ENCODE data around the gene AGAP1.

DNA sequence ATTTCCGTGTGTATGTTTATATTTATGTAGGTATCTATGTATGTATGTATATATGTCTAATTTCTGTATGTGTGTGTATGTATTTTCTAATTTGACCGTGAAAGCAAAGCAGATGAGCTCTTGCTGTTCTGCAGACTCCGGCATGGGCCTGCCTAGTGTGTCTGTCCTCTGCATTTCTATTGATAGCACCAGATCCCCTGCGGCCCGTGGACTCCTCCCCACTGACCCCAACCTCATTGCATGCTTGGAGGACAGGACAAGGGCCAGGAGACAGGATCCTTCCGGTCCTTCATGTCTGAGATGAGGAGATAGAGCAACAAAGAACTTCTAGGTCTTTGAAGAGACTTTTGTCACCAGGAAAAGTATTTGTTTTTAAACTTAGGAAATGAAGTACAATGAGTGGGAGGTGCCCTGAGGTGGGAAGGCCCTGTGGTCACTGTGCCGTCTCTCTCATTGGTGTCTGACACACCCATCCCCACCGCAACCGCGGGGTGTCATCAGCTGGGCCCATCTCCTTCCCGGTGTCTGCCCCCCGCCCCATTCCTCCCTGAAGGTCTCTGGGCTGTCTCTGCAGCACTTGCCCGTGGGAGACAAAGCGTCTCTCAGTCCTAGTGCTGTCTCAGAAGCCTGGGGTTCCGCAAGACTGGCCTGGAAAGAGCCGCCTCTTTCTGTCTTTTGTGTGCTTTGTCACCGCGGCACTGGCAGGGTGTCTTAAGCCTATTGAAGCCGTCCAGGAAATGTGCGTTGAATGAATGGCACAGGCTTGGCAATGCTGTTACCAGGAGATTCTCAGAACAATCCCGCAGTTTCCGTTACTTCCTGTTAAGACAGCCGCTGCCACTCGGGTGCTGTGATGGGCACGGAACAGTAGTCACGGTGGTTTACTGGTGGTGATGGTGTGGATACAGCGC is 216.4 kb downstream of the AGAP1 start:
- TF ChIP-seq MXI1 (conservative IDR thresholded peaks at IDR 0.05; ENCODE audit: poor library complexity, severe bottlenecking), result no peak
- TF ChIP-seq, protein P1, sequence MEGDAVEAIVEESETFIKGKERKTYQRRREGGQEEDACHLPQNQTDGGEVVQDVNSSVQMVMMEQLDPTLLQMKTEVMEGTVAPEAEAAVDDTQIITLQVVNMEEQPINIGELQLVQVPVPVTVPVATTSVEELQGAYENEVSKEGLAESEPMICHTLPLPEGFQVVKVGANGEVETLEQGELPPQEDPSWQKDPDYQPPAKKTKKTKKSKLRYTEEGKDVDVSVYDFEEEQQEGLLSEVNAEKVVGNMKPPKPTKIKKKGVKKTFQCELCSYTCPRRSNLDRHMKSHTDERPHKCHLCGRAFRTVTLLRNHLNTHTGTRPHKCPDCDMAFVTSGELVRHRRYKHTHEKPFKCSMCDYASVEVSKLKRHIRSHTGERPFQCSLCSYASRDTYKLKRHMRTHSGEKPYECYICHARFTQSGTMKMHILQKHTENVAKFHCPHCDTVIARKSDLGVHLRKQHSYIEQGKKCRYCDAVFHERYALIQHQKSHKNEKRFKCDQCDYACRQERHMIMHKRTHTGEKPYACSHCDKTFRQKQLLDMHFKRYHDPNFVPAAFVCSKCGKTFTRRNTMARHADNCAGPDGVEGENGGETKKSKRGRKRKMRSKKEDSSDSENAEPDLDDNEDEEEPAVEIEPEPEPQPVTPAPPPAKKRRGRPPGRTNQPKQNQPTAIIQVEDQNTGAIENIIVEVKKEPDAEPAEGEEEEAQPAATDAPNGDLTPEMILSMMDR (IDR thresholded peaks at IDR 0.05; ENCODE audit: poor library complexity, severe bottlenecking), result no peak
- no peak for TF ChIP-seq RAD21 (conservative IDR thresholded peaks at IDR 0.05)
- no peak for TF ChIP-seq EZH2 (IDR thresholded peaks at IDR 0.05; ENCODE audit: borderline replicate concordance, insufficient read depth, low read length, poor library complexity, severe bottlenecking)
- no peak for TF ChIP-seq POLR2AphosphoS5 (IDR thresholded peaks at IDR 0.05)
- no peak for TF ChIP-seq TAF1 (IDR thresholded peaks at IDR 0.05; ENCODE audit: low read depth)

Measured in neural cell (in vitro differentiated cells).